H1 (cell line): ENCODE data around the gene VAV2. TPM values are rescaled to one million over a fixed set of nuclear protein-coding genes. Genes with fewer than 3 reads are reported as not detected.

Source experiments
- CTCF ChIA-PET: fragments of 300-600 bp; sonication (Branson Sonifier 250); formaldehyde crosslinking; loops from one replicate; lab custom pipeline; 2021; ENCODE audit not compliant: partially characterized antibody; lab: Charles Lee
- POLR2A ChIA-PET: fragments of 300-600 bp; sonication (Branson Sonifier 250); formaldehyde crosslinking; loops from one replicate; lab custom pipeline; 2021; ENCODE audit warnings: inconsistent platforms; ENCODE audit not compliant: partially characterized antibody; lab: Charles Lee
- DNase-seq, 2 experiments: peaks; one replicate each; pipeline versions ENCODE4 v3.0.0 to v3.0.0-alpha.2; 2010 to 2022; ENCODE audit warnings: low spot score in 2 of 2, low read depth in 1 of 2, mixed read lengths in 1 of 2
- FAIRE-seq: peaks from 2 replicates; lab custom pipeline; 2011; peaks lifted over from hg19 to GRCh38; lab: Jason Lieb, UNC
- H2AFZ ChIP-seq: 2 replicates; pipeline ENCODE4 v1.8.1; 2012; ENCODE audit warnings: low read length, inconsistent platforms
- H2AK5ac ChIP-seq: 2 replicates; pipeline ENCODE4 v1.6.1; 2013; ENCODE audit warnings: low read depth, low read length
- H2BK120ac ChIP-seq: replicated peaks from 2 replicates; pipeline ENCODE3; 2013; ENCODE audit warnings: low read depth, low read length, inconsistent platforms
- H2BK12ac ChIP-seq: 2 replicates; pipeline ENCODE4 v1.6.1; 2013; ENCODE audit warnings: low read depth, low read length
- H2BK15ac ChIP-seq: 2 replicates; pipeline ENCODE4 v1.6.1; 2013; ENCODE audit warnings: low read length
- H2BK20ac ChIP-seq: 2 replicates; pipeline ENCODE4 v1.6.1; 2013; ENCODE audit warnings: low read length
- H2BK5ac ChIP-seq: 2 replicates; pipeline ENCODE4 v1.6.1; 2013; ENCODE audit warnings: low read depth, low read length
- H3K14ac ChIP-seq: 2 replicates; pipeline ENCODE4 v1.6.1; 2013; ENCODE audit warnings: inconsistent platforms; ENCODE audit not compliant: insufficient read length
- H3K18ac ChIP-seq: 2 replicates; pipeline ENCODE4 v1.6.1; 2013; ENCODE audit warnings: low read length; ENCODE audit errors: extremely low read depth
- H3K23ac ChIP-seq: 2 replicates; pipeline ENCODE4 v1.6.1; 2013; ENCODE audit warnings: inconsistent platforms; ENCODE audit not compliant: insufficient read length
- H3K23me2 ChIP-seq: 2 replicates; pipeline ENCODE4 v1.6.1; 2013; ENCODE audit warnings: low read depth, low read length
- H3K27ac ChIP-seq: 2 replicates; pipeline ENCODE4 v1.6.1; 2011; ENCODE audit warnings: low read depth, low read length, inconsistent platforms
- H3K27me3 ChIP-seq, 4 experiments: replicated peaks in 1 of 4; 1 replicate in 1 of 4; 2 replicates in 3 of 4; pipeline versions ENCODE4 v1.6.1 to v1.8.1; 2011 to 2013; ENCODE audit warnings: low read length in 3 of 4, mild to moderate bottlenecking in 3 of 4, inconsistent platforms in 2 of 4, mixed read lengths in 2 of 4, moderate library complexity in 1 of 4; ENCODE audit not compliant: control insufficient read depth in 3 of 4, insufficient read depth in 3 of 4; ENCODE audit errors: extremely low read depth in 1 of 4
- H3K36me3 ChIP-seq, 4 experiments: 2 replicates each; pipeline versions ENCODE4 v1.6.1 to v1.8.1; 2011 to 2013; ENCODE audit warnings: mild to moderate bottlenecking in 4 of 4, low read length in 3 of 4, moderate library complexity in 2 of 4, control low read depth in 1 of 4, inconsistent platforms in 1 of 4; ENCODE audit not compliant: insufficient read depth in 4 of 4, control insufficient read depth in 2 of 4
- H3K4ac ChIP-seq: replicated peaks from 2 replicates; pipeline ENCODE3; 2013; ENCODE audit warnings: low read length, low read depth, mixed read lengths, inconsistent platforms; ENCODE audit not compliant: insufficient read length
- H3K4me1 ChIP-seq, 4 experiments: replicated peaks in 1 of 4; 1 replicate in 1 of 4; 2 replicates in 3 of 4; pipeline versions ENCODE4 v1.6.1 to v1.8.1; 2011 to 2013; ENCODE audit warnings: low read length in 3 of 4, inconsistent platforms in 2 of 4, mixed read lengths in 1 of 4; ENCODE audit not compliant: insufficient read depth in 4 of 4, control insufficient read depth in 3 of 4
- H3K4me2 ChIP-seq, 2 experiments: 2 replicates each; pipeline versions ENCODE4 v1.6.1 to v1.8.1; 2011 to 2013; ENCODE audit warnings: low read depth in 2 of 2, low read length in 2 of 2, control low read depth in 1 of 2, inconsistent platforms in 1 of 2, mild to moderate bottlenecking in 1 of 2; ENCODE audit not compliant: insufficient read depth in 1 of 2
- H3K4me3 ChIP-seq, 4 experiments: fragments of 200-600, 300-600 bp in 1 of 4; sonication (generic), shearing (Covaris generic), sonication (Bioruptor Twin) in 1 of 4; 2 replicates each; pipeline versions ENCODE4 v1.5.1 to v1.8.1; 2011 to 2016; ENCODE audit warnings: low read length in 4 of 4, low read depth in 3 of 4, control low read depth in 2 of 4, inconsistent platforms in 2 of 4, mild to moderate bottlenecking in 2 of 4, mixed read lengths in 1 of 4, moderate library complexity in 1 of 4; ENCODE audit not compliant: insufficient read depth in 2 of 4; ENCODE audit errors: extremely low read depth in 1 of 4
- H3K56ac ChIP-seq: replicated peaks from 2 replicates; pipeline ENCODE3; 2013; ENCODE audit warnings: low read depth, mild to moderate bottlenecking, mixed read lengths, low read length, inconsistent platforms; ENCODE audit not compliant: insufficient read length
- H3K79me1 ChIP-seq: 2 replicates; pipeline ENCODE4 v1.6.1; 2013; ENCODE audit warnings: low read depth, low read length, control low read depth
- H3K79me2 ChIP-seq, 2 experiments: 2 replicates each; pipeline versions ENCODE4 v1.6.1 to v1.8.1; 2012 to 2013; ENCODE audit warnings: low read length in 2 of 2, mild to moderate bottlenecking in 2 of 2, inconsistent platforms in 1 of 2; ENCODE audit not compliant: insufficient read depth in 2 of 2, control insufficient read depth in 1 of 2
- H3K9ac ChIP-seq, 4 experiments: replicated peaks in 1 of 4; 1 replicate in 1 of 4; 2 replicates in 3 of 4; pipeline versions ENCODE4 v1.6.1 to v1.8.1; 2011 to 2013; ENCODE audit warnings: low read depth in 3 of 4, low read length in 3 of 4, control low read depth in 2 of 4, mild to moderate bottlenecking in 2 of 4, moderate library complexity in 2 of 4, inconsistent platforms in 1 of 4; ENCODE audit errors: extremely low read depth in 1 of 4
- H3K9me3 ChIP-seq, 2 experiments: 2 replicates each; pipeline versions ENCODE4 v1.6.1 to v1.8.1; 2012 to 2013; ENCODE audit warnings: mild to moderate bottlenecking in 2 of 2, moderate library complexity in 2 of 2, control low read depth in 1 of 2, inconsistent platforms in 1 of 2, low read depth in 1 of 2, low read length in 1 of 2, mixed read lengths in 1 of 2; ENCODE audit not compliant: insufficient read depth in 2 of 2
- H4K20me1 ChIP-seq, 2 experiments: replicated peaks in 1 of 2; 2 replicates each; pipeline versions ENCODE3 to v1.8.1; 2011 to 2013; ENCODE audit warnings: inconsistent platforms in 2 of 2, low read length in 2 of 2, mild to moderate bottlenecking in 1 of 2; ENCODE audit not compliant: insufficient read depth in 2 of 2, control insufficient read depth in 1 of 2
- H4K5ac ChIP-seq: 2 replicates; pipeline ENCODE4 v1.6.1; 2013; ENCODE audit warnings: low read length, low read depth, mixed read lengths, inconsistent platforms; ENCODE audit not compliant: insufficient read length
- H4K8ac ChIP-seq: 2 replicates; pipeline ENCODE4 v1.8.0; 2013; ENCODE audit warnings: mild to moderate bottlenecking, moderate library complexity, low read length, inconsistent platforms; ENCODE audit not compliant: insufficient read depth; ENCODE audit errors: extremely low read depth
- H4K91ac ChIP-seq: replicated peaks from 2 replicates; pipeline ENCODE3; 2013; ENCODE audit warnings: low read length, mixed read lengths, inconsistent platforms; ENCODE audit not compliant: insufficient read length
- CHD2 ChIP-seq: IDR thresholded peaks from 2 replicates; pipeline ENCODE4 v1.6.1; 2012; ENCODE audit warnings: low read length, improper control_type of control experiment
- HDAC6 ChIP-seq: IDR thresholded peaks from one replicate; pipeline ENCODE4 v1.7.1; 2012; ENCODE audit warnings: low read depth, mild to moderate bottlenecking, inconsistent platforms, low read length, moderate library complexity
- KDM1A ChIP-seq: fragments of 200-600, 300-600 bp; sonication (generic); IDR thresholded peaks from 2 replicates; pipeline ENCODE4 v1.7.1; 2016; ENCODE audit warnings: mild to moderate bottlenecking, low read length, borderline replicate concordance
- SRF ChIP-seq: IDR thresholded peaks from 2 replicates; pipeline ENCODE4 v1.6.1; 2011; ENCODE audit warnings: mild to moderate bottlenecking, low read depth, low read length, moderate library complexity
- TCF12 ChIP-seq: IDR thresholded peaks from 2 replicates; pipeline ENCODE4 v1.6.1; 2011; ENCODE audit warnings: low read depth, mild to moderate bottlenecking, low read length
- WGBS, 2 experiments: shearing (Covaris generic) in 1 of 2; methylation state at CpG; one replicate each; pipeline versions ENCODE4 v1.1.6 to v1.1.7; 2013 to 2015; ENCODE audit warnings: low lambda C conversion rate in 2 of 2, mixed read lengths in 2 of 2, inconsistent platforms in 1 of 2, low coverage in 1 of 2, missing lambda C conversion rate in 1 of 2; ENCODE audit not compliant: insufficient replicate concordance in 2 of 2, insufficient coverage in 1 of 2, insufficient read length in 1 of 2; ENCODE audit errors: extremely low coverage in 1 of 2, missing lambda C conversion rate in 1 of 2; 5-methylcytosine and 5-hydroxymethylcytosine counted together
- polyA plus RNA-seq, 7 experiments: library from polyadenylated mRNA; depleted of rRNA in 3 of 7; stranded (reverse) in 5 of 7; unstranded in 2 of 7; fragments of >200 nt in 5 of 7; fragments of 200-250 nt in 2 of 7; gene quantifications; 1 replicate in 5 of 7; 2 replicates in 1 of 7; 4 replicates in 1 of 7; pipeline versions ENCODE4 v1.2.1 to v1.2.3, GENCODE V29; 2011 to 2013; ENCODE audit warnings: missing spikeins in 2 of 7, mixed read lengths in 2 of 7
- total RNA-seq: library from RNA; stranded (reverse); fragmentation: NEBNext Ultra II Directional; extraction: Animal tissue kit (Norgen Biotek cat#: 25700); gene quantifications from 2 replicates; pipeline ENCODE4 v1.2.1, GENCODE V29; 2021

Gene VAV2
- total and polyA plus RNA-seq, 2 of the 8 experiments (the other 6 are each of a cell fraction or from before 2014, with no cell fraction given): 13.6 to 37.6 TPM

GRCh38 chr9:133733421-133733795, 258.7 kb downstream of the VAV2 start:
- CTCF ChIA-PET: interaction anchor here (0.9 to 8.8 kb wide), 7 partner anchors 10 to 194 kb away, joined by 3 to 44 read pairs (median 5); no protein-coding TSS in a partner anchor
- Histone ChIP-seq H3K4me3 (no peak overlapping the region), H3K79me1 (no peaks in the 10 kb centered on the region), H2BK15ac (no peak overlapping the region), H4K20me1 (peaks cover 0 to 3% of the 10 kb centered on the region in 2 experiments), H3K36me3 (no peaks in the 10 kb centered on the region), H2AK5ac (no peak overlapping the region), H4K91ac (peak overlapping the region; percentile 40), H2AFZ (no peak overlapping the region), H2BK5ac (no peak overlapping the region), H3K18ac (no peak overlapping the region), H3K4me1 (peaks cover 0 to 25% (median 19%) of the 10 kb centered on the region in 4 experiments; a peak in 6 of 7 replicates), H2BK20ac (peak overlapping the region; percentile 3; the same call in 1 of the 2 replicates), H3K23ac (no peak overlapping the region), H4K8ac (no peak overlapping the region), H3K14ac (no peak overlapping the region), H2BK120ac (no peak overlapping the region), H3K4ac (no peak overlapping the region), H3K4me2 (no peak overlapping the region), H3K23me2 (peaks cover 4% of the 10 kb centered on the region; the same call in 1 of the 2 replicates), H3K56ac (no peak overlapping the region), H3K27ac (no peak overlapping the region), H4K5ac (no peak overlapping the region), H2BK12ac (no peak overlapping the region; the same call in 1 of the 2 replicates), H3K79me2 (no peaks in the 10 kb centered on the region), H3K27me3 (no peaks in the 10 kb centered on the region), H3K9ac (no peak overlapping the region), H3K9me3 (no peaks in the 10 kb centered on the region)
- FAIRE-seq (no peak), DNase-seq (no peak)
- 65% methylated on average over 4 of the region's 4 CpGs; no CpG with 5 or more reads in 1 of the 2 experiments for WGBS, 2 experiments
- TF ChIP-seq SRF (no peak), KDM1A (no peak), CHD2 (no peak), HDAC6 (no peak), TCF12 (no peak)
- POLR2A ChIA-PET: interaction anchor here (1.1 kb wide), 1 partner anchor 194 kb away, joined by 3 read pairs; no protein-coding TSS in a partner anchor
